Natural killer cell (primary cell): Measurements from ENCODE around the gene RNF214. TPM values are rescaled to one million over a fixed set of nuclear protein-coding genes. Genes with fewer than 3 reads are reported as not detected.

ENCODE experiments used
- ATAC-seq, 3 donors: fragments of 150-1000 bp in 2 of 3; fragments of 200-7000 bp in 1 of 3; cut with Tn5 transposase; 1 replicate in 1 of 3; 2 replicates in 2 of 3; pipeline ENCODE4 v1.10.0; 2021; ENCODE audit warnings: mild to moderate bottlenecking in 2 of 3, moderate library complexity in 2 of 3
- DNase-seq, 2 donors: peaks; one replicate each; pipeline versions ENCODE4 v3.0.0 to v3.0.0-alpha.2; 2013 to 2021; ENCODE audit warnings: mixed read lengths in 1 of 2
- H3K27ac ChIP-seq: one replicate; pipeline ENCODE4 v1.5.1; 2013; ENCODE audit warnings: mild to moderate bottlenecking, low read length
- H3K27me3 ChIP-seq: one replicate; pipeline ENCODE4 v1.6.1; 2013; ENCODE audit warnings: low read length; ENCODE audit not compliant: control insufficient read depth, insufficient read depth
- H3K36me3 ChIP-seq: one replicate; pipeline ENCODE4 v1.6.1; 2013; ENCODE audit warnings: low read length; ENCODE audit not compliant: control insufficient read depth, insufficient read depth
- H3K4me1 ChIP-seq: one replicate; pipeline ENCODE4 v1.6.1; 2013; ENCODE audit warnings: low read length; ENCODE audit not compliant: control insufficient read depth, insufficient read depth
- H3K4me3 ChIP-seq: one replicate; pipeline ENCODE4 v1.5.1; 2013; ENCODE audit warnings: low read length
- H3K9me3 ChIP-seq: one replicate; pipeline ENCODE4 v1.6.1; 2013; ENCODE audit warnings: low read length; ENCODE audit not compliant: control insufficient read depth, insufficient read depth
- H3K27ac Mint-ChIP-seq, 2 donors: one replicate each; pipeline ENCODE4 v1.8.0; 2022; ENCODE audit warnings: mild to moderate bottlenecking in 2 of 2, mixed read lengths in 2 of 2, moderate library complexity in 1 of 2
- H3K27me3 Mint-ChIP-seq, 2 donors: one replicate each; pipeline ENCODE4 v1.8.0; 2022; ENCODE audit warnings: low read depth in 2 of 2, mixed read lengths in 2 of 2
- H3K36me3 Mint-ChIP-seq: one replicate; pipeline ENCODE4 v1.8.0; 2022; ENCODE audit warnings: mixed read lengths
- H3K4me1 Mint-ChIP-seq, 2 donors: one replicate each; pipeline ENCODE4 v1.8.0; 2022; ENCODE audit warnings: mixed read lengths in 2 of 2
- H3K4me3 Mint-ChIP-seq: one replicate; pipeline ENCODE4 v1.8.0; 2022; ENCODE audit warnings: mild to moderate bottlenecking, moderate library complexity, mixed read lengths
- H3K9me3 Mint-ChIP-seq, 2 donors: one replicate each; pipeline ENCODE4 v1.8.0; 2022; ENCODE audit warnings: mixed read lengths in 2 of 2
- WGBS: methylation state at CpG from one replicate; pipeline ENCODE4 v1.1.7; 2013; ENCODE audit warnings: missing lambda C conversion rate; ENCODE audit not compliant: insufficient coverage; 5-methylcytosine and 5-hydroxymethylcytosine counted together
- intact Hi-C: fragments of 100-400 bp; cut with micrococcal nuclease; formaldehyde crosslinking; loops from one replicate; pipeline ENCODE4 v1.14.2; 2022
- total RNA-seq, 4 donors: library from RNA; stranded (reverse); fragments of 120-200 nt in 1 of 4; gene quantifications; one replicate each; pipeline versions ENCODE4 v1.2.3 to v1.2.4, GENCODE V29; 2013 to 2022
- TF ChIP-seq, protein P1 (sequence below): fragments of 200-600 bp; IDR thresholded peaks from one replicate; pipeline ENCODE4 v1.8.0; 2022; ENCODE audit warnings: antibody characterized with exemption

RNF214 gene
- total RNA-seq, 3 donors from 2014 or later (not counting 1 experiment from before 2014, with no cell fraction given), result 13.7 to 20.7 (median 17.3) TPM

DNA sequence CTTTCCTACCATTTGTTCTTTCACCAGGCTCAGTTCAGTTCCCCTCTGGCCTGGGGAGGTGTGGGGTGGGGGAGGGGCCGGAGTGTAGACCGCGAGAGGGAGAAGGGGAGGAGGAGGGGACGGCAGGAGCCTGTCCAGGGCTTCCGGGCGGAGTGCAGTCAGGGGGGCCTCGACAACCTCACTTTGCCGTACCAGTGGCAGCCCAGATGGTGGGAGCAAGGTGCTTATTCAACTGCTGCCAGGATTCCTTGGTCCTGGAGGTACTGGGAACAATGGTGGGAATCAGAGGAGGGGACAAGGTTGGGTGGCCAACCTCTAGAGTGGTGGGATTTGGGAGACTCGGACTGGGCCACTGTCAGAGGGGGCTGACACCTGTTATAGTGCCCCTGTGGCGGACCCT lies 82.4 kb downstream of the RNF214 start:
- Mint-ChIP-seq H3K9me3 (no peaks in the 10 kb centered on the region), H3K4me3 (peak overlapping the region; percentile 45), H3K27ac (no peak overlapping the region), H3K4me1 (peaks cover 0 to 6% of the 10 kb centered on the region in 2 donors), H3K27me3 (peaks cover 38 to 42% of the 10 kb centered on the region in 2 donors), H3K36me3 (no peaks in the 10 kb centered on the region)
- Histone ChIP-seq H3K9me3 (no peaks in the 10 kb centered on the region), H3K4me1 (peaks cover 16% of the 10 kb centered on the region), H3K4me3 (no peak overlapping the region), H3K36me3 (no peaks in the 10 kb centered on the region), H3K27ac (no peak overlapping the region), H3K27me3 (peaks cover 13% of the 10 kb centered on the region)
- TF ChIP-seq, protein P1, sequence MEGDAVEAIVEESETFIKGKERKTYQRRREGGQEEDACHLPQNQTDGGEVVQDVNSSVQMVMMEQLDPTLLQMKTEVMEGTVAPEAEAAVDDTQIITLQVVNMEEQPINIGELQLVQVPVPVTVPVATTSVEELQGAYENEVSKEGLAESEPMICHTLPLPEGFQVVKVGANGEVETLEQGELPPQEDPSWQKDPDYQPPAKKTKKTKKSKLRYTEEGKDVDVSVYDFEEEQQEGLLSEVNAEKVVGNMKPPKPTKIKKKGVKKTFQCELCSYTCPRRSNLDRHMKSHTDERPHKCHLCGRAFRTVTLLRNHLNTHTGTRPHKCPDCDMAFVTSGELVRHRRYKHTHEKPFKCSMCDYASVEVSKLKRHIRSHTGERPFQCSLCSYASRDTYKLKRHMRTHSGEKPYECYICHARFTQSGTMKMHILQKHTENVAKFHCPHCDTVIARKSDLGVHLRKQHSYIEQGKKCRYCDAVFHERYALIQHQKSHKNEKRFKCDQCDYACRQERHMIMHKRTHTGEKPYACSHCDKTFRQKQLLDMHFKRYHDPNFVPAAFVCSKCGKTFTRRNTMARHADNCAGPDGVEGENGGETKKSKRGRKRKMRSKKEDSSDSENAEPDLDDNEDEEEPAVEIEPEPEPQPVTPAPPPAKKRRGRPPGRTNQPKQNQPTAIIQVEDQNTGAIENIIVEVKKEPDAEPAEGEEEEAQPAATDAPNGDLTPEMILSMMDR, result no peak
- WGBS, result 21% methylated on average over 10 of the region's 10 CpGs
- no peak for ATAC-seq
- intact Hi-C loops, result no loop called here
- DNase-seq, result no peak

- H3K4me1 Mint-ChIP-seq, result peaks cover 0 to 6% of the 10 kb centered on the region in 2 donors
- H3K27ac Mint-ChIP-seq, result no peak overlapping the region
- WGBS, result 2% methylated on average over 62 of the region's 62 CpGs
- Histone ChIP-seq H3K36me3 (no peaks in the 10 kb centered on the region), H3K9me3 (no peaks in the 10 kb centered on the region), H3K27me3 (peaks cover 13% of the 10 kb centered on the region), H3K4me3 (peak overlapping the region; percentile 41), H3K27ac (no peak overlapping the region), H3K4me1 (peaks cover 16% of the 10 kb centered on the region)
- peak; percentile 67 to 87 (median 71) for ATAC-seq
- TF ChIP-seq, protein P1, result no peak
- peak overlapping the region; percentile 70 for H3K4me3 Mint-ChIP-seq
- H3K9me3 Mint-ChIP-seq, result no peaks in the 10 kb centered on the region
- peaks cover 38 to 42% of the 10 kb centered on the region in 2 donors for H3K27me3 Mint-ChIP-seq
- no peaks in the 10 kb centered on the region for H3K36me3 Mint-ChIP-seq
- intact Hi-C loops, result no loop called here
- peak in 1 of 2 donors; percentile 41 for DNase-seq
Observed at GRCh38 chr11:117315285-117316196, 83.1 kb downstream of the RNF214 start.

DNA sequence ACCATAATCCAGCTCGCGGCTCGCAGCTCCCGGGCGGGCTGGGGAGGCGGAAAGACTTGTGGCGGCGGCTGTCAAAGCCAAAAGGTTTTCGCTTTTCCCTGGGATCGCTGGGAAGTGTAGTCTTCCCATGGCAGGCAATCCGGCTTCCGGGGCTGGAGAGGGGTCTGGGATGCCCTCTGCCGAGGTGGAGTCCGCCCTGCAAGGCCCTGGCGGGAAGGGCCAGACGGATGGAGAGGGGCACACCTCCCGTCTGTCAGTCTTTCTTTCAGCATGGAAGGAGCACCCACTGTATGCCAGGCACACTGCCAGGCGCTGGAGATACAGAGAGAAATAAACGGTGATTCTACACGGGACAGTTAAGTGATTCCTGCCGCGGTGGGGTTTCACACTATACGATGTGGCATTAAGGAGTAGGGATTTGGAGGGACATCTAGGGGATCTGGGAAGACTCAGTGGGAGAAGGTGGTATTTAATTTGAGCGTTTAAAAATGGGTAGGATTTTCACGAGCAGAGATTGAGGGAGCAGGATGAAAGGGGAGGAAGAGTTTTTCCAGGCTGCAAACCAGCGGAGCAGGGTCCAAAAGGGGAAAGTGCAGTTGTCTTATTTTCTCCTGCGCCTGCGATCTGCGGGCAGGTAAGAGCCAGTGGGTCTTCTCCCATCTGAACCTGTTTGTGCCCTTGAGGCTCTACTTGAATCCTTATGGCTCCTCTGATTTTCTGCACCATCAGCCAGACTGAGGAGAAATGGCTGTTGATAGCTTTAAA lies 83.9 kb downstream of the RNF214 start, which contains the start of gene BACE1:
BACE1 (minus strand) TSS at position 60 of the 765 bp plus-strand sequence. CDS start 461 bp downstream, outside the sequence.
- peaks cover 0 to 6% of the 10 kb centered on the region in 2 donors for H3K4me1 Mint-ChIP-seq
- Histone ChIP-seq H3K36me3 (no peaks in the 10 kb centered on the region), H3K27ac (no peak within 1 kb of the TSS), H3K9me3 (no peaks in the 10 kb centered on the region), H3K4me3 (peak within 1 kb of the TSS; percentile 41), H3K4me1 (peaks cover 16% of the 10 kb centered on the region), H3K27me3 (peaks cover 13% of the 10 kb centered on the region)
- TF ChIP-seq, protein P1, result no peak
- WGBS, result 18% methylated on average over 29 of the region's 29 CpGs
- intact Hi-C loops, result no loop called here
- peak within 1 kb of the TSS; percentile 70 for H3K4me3 Mint-ChIP-seq
- H3K9me3 Mint-ChIP-seq, result no peaks in the 10 kb centered on the region
- peaks cover 38 to 39% of the 10 kb centered on the region in 2 donors for H3K27me3 Mint-ChIP-seq
- H3K27ac Mint-ChIP-seq, result no peak within 1 kb of the TSS
- peak in 2 of 3 donors; percentile 17 to 39 for ATAC-seq
- H3K36me3 Mint-ChIP-seq, result no peaks in the 10 kb centered on the region
- DNase-seq, result peak in 1 of 2 donors; percentile 29
